Kidney (tissue), 14 donors: ENCODE results near the gene HNRNPLL. TPM values are rescaled to one million over a fixed set of nuclear protein-coding genes. Genes with fewer than 3 reads are reported as not detected.

Experiments used
- DNase-seq, 5 donors: peaks; one replicate each; pipeline ENCODE4 v3.0.0-alpha.2; 2013 to 2020
- FAIRE-seq: peaks from 2 replicates; lab custom pipeline; 2012; peaks lifted over from hg19 to GRCh38; lab: Jason Lieb, UNC
- H3K27ac ChIP-seq, 2 donors: one replicate each; pipeline ENCODE4 v1.7.0; 2013; ENCODE audit warnings: low read depth in 2 of 2, low read length in 2 of 2, inconsistent platforms in 1 of 2
- H3K27me3 ChIP-seq: one replicate; pipeline ENCODE4 v1.7.1; 2013; ENCODE audit warnings: low read length, inconsistent platforms; ENCODE audit not compliant: control insufficient read depth, insufficient read depth
- H3K36me3 ChIP-seq, 3 donors: one replicate each; pipeline versions ENCODE4 v1.7.0 to v1.7.1; 2013; ENCODE audit warnings: low read length in 3 of 3, control low read depth in 1 of 3, inconsistent platforms in 1 of 3; ENCODE audit not compliant: insufficient read depth in 3 of 3, control insufficient read depth in 2 of 3
- H3K4me1 ChIP-seq, 3 donors: one replicate each; pipeline versions ENCODE4 v1.7.0 to v1.7.1; 2013; ENCODE audit warnings: low read length in 3 of 3, inconsistent platforms in 1 of 3, low read depth in 1 of 3; ENCODE audit not compliant: control insufficient read depth in 2 of 3, insufficient read depth in 2 of 3
- H3K4me3 ChIP-seq, 3 donors: one replicate each; pipeline versions ENCODE4 v1.7.0 to v1.8.1; 2013; ENCODE audit warnings: low read length in 3 of 3, control low read depth in 1 of 3, inconsistent platforms in 1 of 3
- H3K9ac ChIP-seq, 3 donors: one replicate each; pipeline versions ENCODE4 v1.7.0 to v1.7.1; 2013; ENCODE audit warnings: low read length in 3 of 3, control low read depth in 1 of 3, inconsistent platforms in 1 of 3
- H3K9me3 ChIP-seq, 3 donors: one replicate each; pipeline versions ENCODE4 v1.7.0 to v1.7.1; 2013; ENCODE audit warnings: low read length in 3 of 3, control low read depth in 1 of 3, inconsistent platforms in 1 of 3; ENCODE audit not compliant: control insufficient read depth in 2 of 3, insufficient read depth in 1 of 3
- intact Hi-C: fragments of 100-400 bp; cut with DNase I; formaldehyde crosslinking; loops from one replicate; pipeline ENCODE4 v1.11.1; 2022
- polyA plus RNA-seq: library from polyadenylated mRNA; stranded (reverse); fragments of 350-450 nt; fragmentation: Illumina TruSeq; extraction: RNeasy Lipid Tissue Mini Kit (QIAGEN cat#74804); gene quantifications from one replicate; pipeline ENCODE4 v1.2.3, GENCODE V29; 2014; ENCODE audit warnings: low read depth, low replicate concordance; ENCODE audit not compliant: insufficient read depth
- total RNA-seq: library from RNA; stranded (reverse); fragmentation: NEBNext Ultra II Directional; extraction: Animal tissue kit (Norgen Biotek cat#: 25700); gene quantifications from one replicate; pipeline ENCODE4 v1.2.1, GENCODE V29; 2021
- TF ChIP-seq, protein P1 (sequence below): IDR thresholded peaks from 3 replicates; pipeline ENCODE4 v1.5.1; 2012; ENCODE audit warnings: mild to moderate bottlenecking, moderate library complexity, borderline replicate concordance; ENCODE audit not compliant: insufficient read depth; ENCODE audit errors: extremely low read depth
- donor health status: control.
- donor health status: control.
- donor health status: control.
- donor health status: control.
- donor health status: control.
- donor health status: DM: yes; HTN: yes; CAD: no.
- donor health status: Normal renal cell carcinoma (clear cell type).

Gene HNRNPLL
- total and polyA plus RNA-seq, 2 donors from 2014 or later, result 15.5 to 51.0 TPM

GRCh38 chr2:38549071-38549704, 53.5 kb downstream of the HNRNPLL start:
- Histone ChIP-seq H3K27ac (no peak overlapping the region), H3K27me3 (no peaks in the 10 kb centered on the region), H3K9ac (no peak overlapping the region), H3K9me3 (no peaks in the 10 kb centered on the region), H3K4me3 (no peak overlapping the region), H3K4me1 (no peaks in the 10 kb centered on the region), H3K36me3 (no peaks in the 10 kb centered on the region)
- FAIRE-seq, result no peak
- intact Hi-C loops, result no loop called here
- TF ChIP-seq, protein P1, sequence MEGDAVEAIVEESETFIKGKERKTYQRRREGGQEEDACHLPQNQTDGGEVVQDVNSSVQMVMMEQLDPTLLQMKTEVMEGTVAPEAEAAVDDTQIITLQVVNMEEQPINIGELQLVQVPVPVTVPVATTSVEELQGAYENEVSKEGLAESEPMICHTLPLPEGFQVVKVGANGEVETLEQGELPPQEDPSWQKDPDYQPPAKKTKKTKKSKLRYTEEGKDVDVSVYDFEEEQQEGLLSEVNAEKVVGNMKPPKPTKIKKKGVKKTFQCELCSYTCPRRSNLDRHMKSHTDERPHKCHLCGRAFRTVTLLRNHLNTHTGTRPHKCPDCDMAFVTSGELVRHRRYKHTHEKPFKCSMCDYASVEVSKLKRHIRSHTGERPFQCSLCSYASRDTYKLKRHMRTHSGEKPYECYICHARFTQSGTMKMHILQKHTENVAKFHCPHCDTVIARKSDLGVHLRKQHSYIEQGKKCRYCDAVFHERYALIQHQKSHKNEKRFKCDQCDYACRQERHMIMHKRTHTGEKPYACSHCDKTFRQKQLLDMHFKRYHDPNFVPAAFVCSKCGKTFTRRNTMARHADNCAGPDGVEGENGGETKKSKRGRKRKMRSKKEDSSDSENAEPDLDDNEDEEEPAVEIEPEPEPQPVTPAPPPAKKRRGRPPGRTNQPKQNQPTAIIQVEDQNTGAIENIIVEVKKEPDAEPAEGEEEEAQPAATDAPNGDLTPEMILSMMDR, result no peak
- DNase-seq, result no peak

DNA sequence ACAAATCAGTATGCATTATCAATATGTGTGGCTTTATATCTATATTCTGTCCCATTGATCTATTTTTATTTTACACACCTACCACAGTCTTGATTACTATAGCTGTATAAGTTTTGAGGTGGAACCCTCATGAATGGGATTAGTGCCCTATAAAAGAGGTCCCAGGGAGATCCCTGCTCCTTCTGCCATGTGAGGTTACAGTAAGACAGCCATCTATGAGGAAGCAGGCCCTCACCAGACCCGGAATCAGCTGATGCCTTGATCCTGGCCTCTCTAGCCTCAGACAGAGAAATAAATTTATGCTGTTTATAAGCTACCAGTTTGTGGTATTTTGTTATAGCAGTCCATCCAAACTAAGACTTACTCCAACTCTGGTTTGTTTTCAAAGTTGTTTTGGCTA, 54.9 kb downstream of the HNRNPLL start:
- Histone ChIP-seq H3K36me3 (no peaks in the 10 kb centered on the region), H3K9ac (no peak overlapping the region), H3K27ac (no peak overlapping the region), H3K27me3 (no peaks in the 10 kb centered on the region), H3K9me3 (no peaks in the 10 kb centered on the region), H3K4me3 (no peak overlapping the region), H3K4me1 (peaks cover 0 to 2% (median 0%) of the 10 kb centered on the region in 3 donors)
- TF ChIP-seq, protein P1, result no peak
- DNase-seq, result no peak
- intact Hi-C loops, result no loop called here
- no peak for FAIRE-seq

- Histone ChIP-seq H3K27me3 (no peaks in the 10 kb centered on the region), H3K9me3 (no peaks in the 10 kb centered on the region), H3K4me1 (peaks cover 0 to 2% (median 0%) of the 10 kb centered on the region in 3 donors), H3K4me3 (no peak overlapping the region), H3K27ac (no peak overlapping the region), H3K9ac (no peak overlapping the region), H3K36me3 (no peaks in the 10 kb centered on the region)
- TF ChIP-seq, protein P1, result no peak
- intact Hi-C loops, result no loop called here
- DNase-seq, result no peak
- FAIRE-seq, result no peak
Measured at GRCh38 chr2:38546585-38546984, 56.1 kb downstream of the HNRNPLL start.
